ENCODE data around the gene MXRA5. TPM values are rescaled to one million over a fixed set of nuclear protein-coding genes. Genes with fewer than 3 reads are reported as not detected.

The MXRA5 gene
- total and polyA plus RNA-seq, 2 of the 13 experiments (the other 11 are each of a cell fraction or from before 2014, with no cell fraction given) = not detected

DNA sequence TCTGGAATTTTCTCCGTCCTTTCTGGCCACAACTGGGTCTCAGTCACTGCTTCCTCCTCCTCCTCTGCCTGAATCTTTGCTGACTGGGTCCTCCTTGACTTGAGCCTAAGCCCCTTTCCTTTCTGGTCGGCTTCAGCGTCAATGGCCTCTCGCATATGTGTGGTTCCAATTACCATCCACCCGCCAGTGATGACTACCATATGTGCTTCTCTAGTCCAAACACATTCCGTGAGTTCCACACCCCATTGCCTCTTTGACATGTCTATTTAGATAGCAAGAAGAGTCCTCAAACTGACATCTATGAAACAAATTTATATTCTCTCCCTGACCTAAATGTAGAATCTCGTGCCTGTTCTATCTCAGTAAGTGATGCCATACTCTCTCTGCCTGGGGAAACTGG lies 19.8 kb downstream of the MXRA5 start:
- Histone ChIP-seq H3K9me3 (ENCODE audit: low read length) (no peaks in the 10 kb centered on the region), H2AFZ (ENCODE audit: low read length) (no peak overlapping the region), H3K4me3 (replicated peaks in 1 of 3; ENCODE audit: insufficient read depth in 1 of 3, low read depth in 2 of 3, low read length in 3 of 3) (no peak overlapping the region), H3K36me3 (replicated peaks in 1 of 2; ENCODE audit: control insufficient read depth in 1 of 2, insufficient read depth in 2 of 2, low read length in 2 of 2) (no peaks in the 10 kb centered on the region), H3K27me3 (ENCODE audit: control insufficient read depth in 1 of 2, insufficient read depth in 2 of 2, low read length in 2 of 2) (no peaks in the 10 kb centered on the region), H3K27ac (ENCODE audit: extremely low read length, insufficient read depth, low read length) (no peak overlapping the region), H4K20me1 (ENCODE audit: insufficient read depth, low read length) (no peaks in the 10 kb centered on the region), H3K4me2 (ENCODE audit: low read depth, low read length) (no peak overlapping the region), H3K79me2 (ENCODE audit: insufficient read depth, low read length) (no peaks in the 10 kb centered on the region), H3K9ac (ENCODE audit: insufficient read depth, low read depth, low read length) (no peak overlapping the region), H3K4me1 (ENCODE audit: insufficient read depth, low read length) (no peaks in the 10 kb centered on the region)
- BruUV-seq (replicated peaks) = no TSS peak
- WGBS (ENCODE audit: low lambda C conversion rate) = 2% methylated on average over 7 of the region's 7 CpGs
- no peak for FAIRE-seq
- in situ Hi-C loops (cut with HindIII; ENCODE audit: extremely low pct_ligation_motif_present, low pct_unique_long_range_greater_than_20kb) (no loop called here), intact Hi-C loops (cut with micrococcal nuclease; ENCODE audit: unreplicated experiment) (no loop called here)
- CTCF ChIA-PET (ENCODE audit: low intra/inter-chr PET ratio, low total read pairs) = no interaction called here
- ATAC-seq = no peak
- no peak for DNase-seq (ENCODE audit: low spot score)
- TF ChIP-seq, protein P1, sequence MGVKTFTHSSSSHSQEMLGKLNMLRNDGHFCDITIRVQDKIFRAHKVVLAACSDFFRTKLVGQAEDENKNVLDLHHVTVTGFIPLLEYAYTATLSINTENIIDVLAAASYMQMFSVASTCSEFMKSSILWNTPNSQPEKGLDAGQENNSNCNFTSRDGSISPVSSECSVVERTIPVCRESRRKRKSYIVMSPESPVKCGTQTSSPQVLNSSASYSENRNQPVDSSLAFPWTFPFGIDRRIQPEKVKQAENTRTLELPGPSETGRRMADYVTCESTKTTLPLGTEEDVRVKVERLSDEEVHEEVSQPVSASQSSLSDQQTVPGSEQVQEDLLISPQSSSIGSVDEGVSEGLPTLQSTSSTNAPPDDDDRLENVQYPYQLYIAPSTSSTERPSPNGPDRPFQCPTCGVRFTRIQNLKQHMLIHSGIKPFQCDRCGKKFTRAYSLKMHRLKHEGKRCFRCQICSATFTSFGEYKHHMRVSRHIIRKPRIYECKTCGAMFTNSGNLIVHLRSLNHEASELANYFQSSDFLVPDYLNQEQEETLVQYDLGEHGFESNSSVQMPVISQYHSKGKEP (CRISPR knock-in tag; IDR thresholded peaks at IDR 0.05) = no peak
- no peak for TF ChIP-seq ZNF180 (CRISPR knock-in tag; IDR thresholded peaks at IDR 0.05; ENCODE audit: borderline replicate concordance, low read depth)
- TF ChIP-seq NFIC (IDR thresholded peaks at IDR 0.05; ENCODE audit: low read length) = no peak
- no peak for TF ChIP-seq RBM39 (IDR thresholded peaks at IDR 0.05; ENCODE audit: low read depth, low read length, poor library complexity, severe bottlenecking)
- TF ChIP-seq RFX1 (IDR thresholded peaks at IDR 0.05) = no peak
- no peak for TF ChIP-seq TBL1XR1 (IDR thresholded peaks at IDR 0.05; ENCODE audit: borderline replicate concordance, low read length, partially characterized antibody)
- TF ChIP-seq SP140L (CRISPR knock-in tag; IDR thresholded peaks at IDR 0.05; ENCODE audit: borderline replicate concordance) = no peak
- TF ChIP-seq ZNF678 (CRISPR knock-in tag; IDR thresholded peaks at IDR 0.05) = no peak
- POLR2A ChIA-PET = no interaction called here
